GM21786 (cell line): ENCODE measurements around the gene UMODL1.
"Not testable (repeated sequence)": the region's sequence is repeated elsewhere in the genome, so short reads cannot be mapped to it uniquely, and the experiment has no call there.

ENCODE experiments used
- ATAC-seq: cut with Tn5 transposase; IDR thresholded peaks from one replicate; pipeline ENCODE4 v1.9.1; 2021; ENCODE audit not compliant: unreplicated experiment

Gene UMODL1

GRCh38 chr21:42060166-42060565 is 11.0 kb upstream of the UMODL1 start:
- ATAC-seq: no peak

- peak; percentile 54 for ATAC-seq
These were observed 9.7 kb upstream of the UMODL1 start for GRCh38 chr21:42061195-42061985.

GRCh38 chr21:42061986-42062235 is 9.2 kb upstream of the UMODL1 start:
- no peak for ATAC-seq

GRCh38 chr21:42062236-42063022 is 8.7 kb upstream of the UMODL1 start:
- peak; percentile 55 for ATAC-seq

GRCh38 chr21:42063191-42063570 is 7.9 kb upstream of the UMODL1 start:
- ATAC-seq: no peak

- no peak for ATAC-seq
These were observed 7.3 kb upstream of the UMODL1 start for GRCh38 chr21:42063571-42064521.

- no peak for ATAC-seq
These were observed 4.6 kb upstream of the UMODL1 start for GRCh38 chr21:42066521-42066920.

GRCh38 chr21:42067531-42068255 is 3.4 kb upstream of the UMODL1 start:
- no peak for ATAC-seq

GRCh38 chr21:42068256-42068545 is 2.9 kb upstream of the UMODL1 start:
- no peak for ATAC-seq

- no peak for ATAC-seq
These were observed 2.5 kb upstream of the UMODL1 start for GRCh38 chr21:42068592-42068991.

- no peak for ATAC-seq
These were observed 1.8 kb upstream of the UMODL1 start for GRCh38 chr21:42069327-42069726.

GRCh38 chr21:42069843-42070242 is 1.3 kb upstream of the UMODL1 start:
- no peak for ATAC-seq

GRCh38 chr21:42073145-42074099 is 2.3 kb downstream of the UMODL1 start:
- no peak for ATAC-seq

GRCh38 chr21:42075686-42076471 is 4.8 kb downstream of the UMODL1 start:
- ATAC-seq: no peak

- peak; percentile 93 for ATAC-seq
These were observed 6.6 kb downstream of the UMODL1 start for GRCh38 chr21:42077685-42078238.

GRCh38 chr21:42078247-42079007 is 7.3 kb downstream of the UMODL1 start:
- ATAC-seq: not testable (repeated sequence)

- ATAC-seq: no peak
These were observed 8.2 kb downstream of the UMODL1 start for GRCh38 chr21:42079008-42079938.
